GM21528 (cell line): Measurements from ENCODE around the gene HNRNPF.
"Not testable (repeated sequence)": the region's sequence is repeated elsewhere in the genome, so short reads cannot be mapped to it uniquely, and the experiment has no call there.

Experiments used
- ATAC-seq: cut with Tn5 transposase; IDR thresholded peaks from one replicate; pipeline ENCODE4 v1.9.1; 2021; ENCODE audit warnings: mild to moderate bottlenecking, moderate library complexity; ENCODE audit not compliant: unreplicated experiment, low FRiP score

Gene HNRNPF

GRCh38 chr10:43353495-43354329 lies 55.3 kb downstream of the HNRNPF start:
- ATAC-seq: no peak

- no peak for ATAC-seq
These were observed 56.0 kb downstream of the HNRNPF start for GRCh38 chr10:43352951-43353350.

GRCh38 chr10:43351301-43351700 lies 57.7 kb downstream of the HNRNPF start:
- ATAC-seq: no peak

GRCh38 chr10:43350686-43351085 lies 58.3 kb downstream of the HNRNPF start:
- no peak for ATAC-seq

- no peak for ATAC-seq
These were observed 58.8 kb downstream of the HNRNPF start for GRCh38 chr10:43350156-43350555.

GRCh38 chr10:43348511-43349312 lies 60.3 kb downstream of the HNRNPF start:
- ATAC-seq: peak; percentile 98

GRCh38 chr10:43347997-43348396 lies 61.0 kb downstream of the HNRNPF start:
- ATAC-seq: no peak

GRCh38 chr10:43344051-43344450 lies 64.9 kb downstream of the HNRNPF start:
- no peak for ATAC-seq

- no peak for ATAC-seq
These were observed 65.9 kb downstream of the HNRNPF start for GRCh38 chr10:43343126-43343525.

GRCh38 chr10:43342279-43343125 lies 66.5 kb downstream of the HNRNPF start:
- no peak for ATAC-seq

GRCh38 chr10:43341450-43341849 lies 67.5 kb downstream of the HNRNPF start:
- ATAC-seq: no peak

- ATAC-seq: no peak
These were observed 68.4 kb downstream of the HNRNPF start for GRCh38 chr10:43340619-43341018.

- ATAC-seq: no peak
These were observed 68.9 kb downstream of the HNRNPF start for GRCh38 chr10:43340101-43340500.

- no peak for ATAC-seq
These were observed 69.8 kb downstream of the HNRNPF start for GRCh38 chr10:43339136-43339535.

- no peak for ATAC-seq
These were observed 70.9 kb downstream of the HNRNPF start for GRCh38 chr10:43338117-43338516.

GRCh38 chr10:43337536-43337935 lies 71.5 kb downstream of the HNRNPF start:
- ATAC-seq: not testable (repeated sequence)

- no peak for ATAC-seq
These were observed 72.2 kb downstream of the HNRNPF start for GRCh38 chr10:43336641-43337318.

GRCh38 chr10:43336061-43336460 lies 72.9 kb downstream of the HNRNPF start:
- ATAC-seq: no peak
